ENCODE results near the gene SYNDIG1.

The SYNDIG1 gene

GRCh38 chr20:24479595-24479994 is 10.2 kb downstream of the SYNDIG1 start:
- DNase-seq (ENCODE audit: low read depth): no peak
- H3K4me3 ChIP-seq (ENCODE audit: low read depth, low read length): no peak overlapping the region
- no peak for TF ChIP-seq CTCF (conservative IDR thresholded peaks at IDR 0.05; ENCODE audit: low read depth, low read length)

GRCh38 chr20:24480509-24480908 is 11.1 kb downstream of the SYNDIG1 start:
- no peak for DNase-seq (ENCODE audit: low read depth)
- TF ChIP-seq CTCF (conservative IDR thresholded peaks at IDR 0.05; ENCODE audit: low read depth, low read length): no peak
- no peak overlapping the region for H3K4me3 ChIP-seq (ENCODE audit: low read depth, low read length)

GRCh38 chr20:24481173-24481572 is 11.7 kb downstream of the SYNDIG1 start:
- TF ChIP-seq CTCF (conservative IDR thresholded peaks at IDR 0.05; ENCODE audit: low read depth, low read length): no peak
- no peak for DNase-seq (ENCODE audit: low read depth)
- no peak overlapping the region for H3K4me3 ChIP-seq (ENCODE audit: low read depth, low read length)

GRCh38 chr20:24483435-24484080 is 14.1 kb downstream of the SYNDIG1 start:
- no peak for DNase-seq (ENCODE audit: low read depth)
- H3K4me3 ChIP-seq (ENCODE audit: low read depth, low read length): no peak overlapping the region
- TF ChIP-seq CTCF (conservative IDR thresholded peaks at IDR 0.05; ENCODE audit: low read depth, low read length): no peak

- no peak for TF ChIP-seq CTCF (conservative IDR thresholded peaks at IDR 0.05; ENCODE audit: low read depth, low read length)
- no peak overlapping the region for H3K4me3 ChIP-seq (ENCODE audit: low read depth, low read length)
Observed at GRCh38 chr20:24484081-24484450, 14.6 kb downstream of the SYNDIG1 start.

GRCh38 chr20:24485981-24486380 is 16.6 kb downstream of the SYNDIG1 start:
- no peak overlapping the region for H3K4me3 ChIP-seq (ENCODE audit: low read depth, low read length)
- TF ChIP-seq CTCF (conservative IDR thresholded peaks at IDR 0.05; ENCODE audit: low read depth, low read length): no peak
- DNase-seq (ENCODE audit: low read depth): no peak

More at GRCh38 chr20:24484081-24484450, 14.6 kb downstream of the SYNDIG1 start:
- DNase-seq (ENCODE audit: low read depth): no peak

GRCh38 chr20:24487240-24487639 is 17.8 kb downstream of the SYNDIG1 start:
- no peak for DNase-seq (ENCODE audit: low read depth)
- TF ChIP-seq CTCF (conservative IDR thresholded peaks at IDR 0.05; ENCODE audit: low read depth, low read length): no peak
- H3K4me3 ChIP-seq (ENCODE audit: low read depth, low read length): no peak overlapping the region

Data from choroid plexus epithelial cell (primary cell).